H1 (cell line): Measurements from ENCODE around the gene COQ8A. TPM values are rescaled to one million over a fixed set of nuclear protein-coding genes. Genes with fewer than 3 reads are reported as not detected.

Experiments used
- GTF2F1 ChIP-seq: IDR thresholded peaks from 2 replicates; pipeline ENCODE4 v1.6.1; 2012; ENCODE audit warnings: low read depth, low read length, improper control_type of control experiment, borderline replicate concordance
- SP2 ChIP-seq: IDR thresholded peaks from 2 replicates; pipeline ENCODE4 v1.6.1; 2012; ENCODE audit warnings: mild to moderate bottlenecking, low read length, inconsistent platforms
- polyA plus RNA-seq, 7 experiments: library from polyadenylated mRNA; depleted of rRNA in 3 of 7; stranded (reverse) in 5 of 7; unstranded in 2 of 7; fragments of >200 nt in 5 of 7; fragments of 200-250 nt in 2 of 7; gene quantifications; 1 replicate in 5 of 7; 2 replicates in 1 of 7; 4 replicates in 1 of 7; pipeline versions ENCODE4 v1.2.1 to v1.2.3, GENCODE V29; 2011 to 2013; ENCODE audit warnings: missing spikeins in 2 of 7, mixed read lengths in 2 of 7
- total RNA-seq: library from RNA; stranded (reverse); fragmentation: NEBNext Ultra II Directional; extraction: Animal tissue kit (Norgen Biotek cat#: 25700); gene quantifications from 2 replicates; pipeline ENCODE4 v1.2.1, GENCODE V29; 2021
- TF ChIP-seq, protein P1 (sequence below): IDR thresholded peaks from 2 replicates; pipeline ENCODE4 v1.6.1; 2011; ENCODE audit warnings: low read length, improper control_type of control experiment

Gene COQ8A
- total and polyA plus RNA-seq, 2 of the 8 experiments (the other 6 are each of a cell fraction or from before 2014, with no cell fraction given), result 28.5 to 38.9 TPM

DNA sequence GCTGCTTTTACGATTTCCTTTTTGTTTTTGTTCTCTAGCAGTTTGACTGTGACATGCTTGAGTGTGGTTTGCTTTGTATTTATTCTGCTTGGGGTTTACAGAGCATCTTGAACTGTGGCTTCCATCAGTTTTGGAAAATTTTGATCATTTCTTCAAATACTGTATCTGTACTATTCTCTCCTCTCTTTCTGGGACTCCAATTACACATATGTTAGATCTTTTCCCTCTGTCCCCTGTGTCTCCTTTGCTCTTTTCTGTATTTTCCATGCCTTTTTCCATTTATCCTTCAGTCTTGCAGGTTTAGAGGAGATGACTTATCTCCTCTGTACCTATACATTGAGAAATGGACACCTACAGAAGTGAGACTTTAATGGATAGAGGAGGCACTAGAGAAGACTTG is 31.7 kb downstream of the COQ8A start (continued):
- TF ChIP-seq, protein P1, sequence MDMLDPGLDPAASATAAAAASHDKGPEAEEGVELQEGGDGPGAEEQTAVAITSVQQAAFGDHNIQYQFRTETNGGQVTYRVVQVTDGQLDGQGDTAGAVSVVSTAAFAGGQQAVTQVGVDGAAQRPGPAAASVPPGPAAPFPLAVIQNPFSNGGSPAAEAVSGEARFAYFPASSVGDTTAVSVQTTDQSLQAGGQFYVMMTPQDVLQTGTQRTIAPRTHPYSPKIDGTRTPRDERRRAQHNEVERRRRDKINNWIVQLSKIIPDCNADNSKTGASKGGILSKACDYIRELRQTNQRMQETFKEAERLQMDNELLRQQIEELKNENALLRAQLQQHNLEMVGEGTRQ, result no peak
- TF ChIP-seq SP2 (no peak), GTF2F1 (no peak)
- TF ChIP-seq, all 59 proteins: peak for 0
